Limb (tissue), 2 donors: ENCODE data around the gene PAFAH2.
"Not testable (repeated sequence)": the region's sequence is repeated elsewhere in the genome, so short reads cannot be mapped to it uniquely, and the experiment has no call there.

Experiments used
- DNase-seq, 2 donors: peaks; one replicate each; pipeline ENCODE4 v3.0.0-alpha.2; 2016; ENCODE audit errors: extremely low spot score in 2 of 2

PAFAH2 gene

GRCh38 chr1:25986773-25987172 lies 11.1 kb downstream of the PAFAH2 start:
- not testable (repeated sequence) for DNase-seq

- no peak for DNase-seq
These were observed 12.2 kb downstream of the PAFAH2 start for GRCh38 chr1:25985670-25986069.

GRCh38 chr1:25985171-25985570 lies 12.7 kb downstream of the PAFAH2 start:
- no peak for DNase-seq

GRCh38 chr1:25979210-25979609 lies 18.7 kb downstream of the PAFAH2 start:
- DNase-seq: no peak

- DNase-seq: no peak
These were observed 19.5 kb downstream of the PAFAH2 start for GRCh38 chr1:25978403-25978802.

- no peak for DNase-seq
These were observed 20.1 kb downstream of the PAFAH2 start for GRCh38 chr1:25977801-25978200.

- DNase-seq: no peak
These were observed 24.1 kb downstream of the PAFAH2 start for GRCh38 chr1:25973610-25974321.

- no peak for DNase-seq
These were observed 26.1 kb downstream of the PAFAH2 start for GRCh38 chr1:25971811-25972180.

- no peak for DNase-seq
These were observed 26.6 kb downstream of the PAFAH2 start for GRCh38 chr1:25971066-25971810.

GRCh38 chr1:25967308-25967707 lies 30.6 kb downstream of the PAFAH2 start:
- no peak for DNase-seq

GRCh38 chr1:25959611-25960010 lies 38.3 kb downstream of the PAFAH2 start:
- peak in 1 of 2 donors; percentile 44 for DNase-seq

GRCh38 chr1:25958465-25958864 lies 39.4 kb downstream of the PAFAH2 start:
- DNase-seq: no peak

- DNase-seq: no peak
These were observed 42.3 kb downstream of the PAFAH2 start for GRCh38 chr1:25955553-25955952.

GRCh38 chr1:25954282-25954938 lies 43.5 kb downstream of the PAFAH2 start:
- no peak for DNase-seq

- DNase-seq: peak; percentile 75 to 92
These were observed 44.9 kb downstream of the PAFAH2 start for GRCh38 chr1:25952841-25953401.

GRCh38 chr1:25948641-25949040 lies 49.2 kb downstream of the PAFAH2 start:
- no peak for DNase-seq

- DNase-seq: no peak
These were observed 50.8 kb downstream of the PAFAH2 start for GRCh38 chr1:25947027-25947426.

GRCh38 chr1:25945761-25946160 lies 52.1 kb downstream of the PAFAH2 start:
- no peak for DNase-seq

GRCh38 chr1:25944986-25945385 lies 52.9 kb downstream of the PAFAH2 start:
- no peak for DNase-seq

GRCh38 chr1:25943511-25943910 lies 54.4 kb downstream of the PAFAH2 start:
- DNase-seq: not testable (repeated sequence)

GRCh38 chr1:25936947-25937346 lies 60.9 kb downstream of the PAFAH2 start:
- DNase-seq: peak in 1 of 2 donors; percentile 45
